ENCODE results near the gene PTGFR. TPM values are rescaled to one million over a fixed set of nuclear protein-coding genes. Genes with fewer than 3 reads are reported as not detected.

PTGFR gene
- total RNA-seq (2016; rRNA removed; fragmentation: Illumina TruSeq; extraction: Trizol): not detected in 2 replicates
- total RNA-seq (2016; cell fraction: cytosol; rRNA removed; fragmentation: Illumina TruSeq; extraction: Trizol; ENCODE audit: low read depth): not detected in 2 replicates
- not detected in 2 replicates for total RNA-seq (2016; cell fraction: insoluble cytoplasmic fraction; rRNA removed; fragmentation: Illumina TruSeq; extraction: Trizol)
- not detected in 2 replicates for total RNA-seq (2016; cell fraction: membrane; rRNA removed; fragmentation: Illumina TruSeq; extraction: Trizol)
- total RNA-seq (2016; cell fraction: nucleus; rRNA removed; fragmentation: Illumina TruSeq; extraction: Trizol): not detected in 2 replicates
- polyA plus RNA-seq (2011; rRNA removed): not detected in 2 replicates
- not detected in 2 replicates for polyA plus RNA-seq (2011; cell fraction: cytosol; rRNA removed)
- not detected in 2 replicates for polyA plus RNA-seq (2011; cell fraction: nucleus; rRNA removed)
- not detected in 2 replicates for polyA plus RNA-seq (2012)
- polyA plus RNA-seq (2016; cell fraction: cytosol; fragmentation: Illumina TruSeq; extraction: Trizol; ENCODE audit: low read depth): not detected in 2 replicates
- not detected in 2 replicates for polyA plus RNA-seq (2016; cell fraction: insoluble cytoplasmic fraction; fragmentation: Illumina TruSeq; extraction: Trizol; ENCODE audit: low read depth)
- polyA plus RNA-seq (2016; cell fraction: membrane; fragmentation: Illumina TruSeq; extraction: Trizol; ENCODE audit: low read depth): not detected in 2 replicates
- polyA plus RNA-seq (2016; cell fraction: nucleus; fragmentation: Illumina TruSeq; extraction: Trizol; ENCODE audit: insufficient read depth, low read depth): not detected in 2 replicates
- not detected in 2 replicates for polyA minus RNA-seq (2011; rRNA and poly(A)+ RNA removed; ENCODE audit: low replicate concordance)
- not detected in 2 replicates for polyA minus RNA-seq (2011; cell fraction: cytosol; rRNA and poly(A)+ RNA removed)
- not detected in 2 replicates for polyA minus RNA-seq (2011; cell fraction: nucleus; rRNA and poly(A)+ RNA removed)
- percentile 10 among the genes with signal in this experiment for Bru-seq, nascent RNA
- BruChase-seq, experiment 1, labeled RNA remaining after a 6-hour chase: percentile 10 among the genes with signal in this experiment
- BruChase-seq, experiment 2, labeled RNA remaining after a 2-hour chase: percentile 15 among the genes with signal in this experiment
- long read RNA-seq, experiment 1: 0 reads
- long read RNA-seq, experiment 2: 0 reads

GRCh38 chr1:78490861-78491450 is at the start of gene PTGFR:
Gene PTGFR, plus strand, starts transcription at chr1:78490974. Its CDS starts 1,770 bp downstream, at chr1:78492744.
- Histone ChIP-seq H3K4me2 (ENCODE audit: low read depth, low read length) (peak within 1 kb of the TSS; percentile 20), H3K79me2 (ENCODE audit: insufficient read depth, low read length) (no peaks in the 10 kb centered on the region), H3K9me3 (ENCODE audit: low read length) (no peaks in the 10 kb centered on the region), H3K36me3 (replicated peaks in 1 of 2; ENCODE audit: control insufficient read depth in 1 of 2, insufficient read depth in 2 of 2, low read length in 2 of 2) (no peaks in the 10 kb centered on the region), H4K20me1 (ENCODE audit: insufficient read depth, low read length) (no peaks in the 10 kb centered on the region), H2AFZ (ENCODE audit: low read length) (no peak within 1 kb of the TSS), H3K27ac (ENCODE audit: extremely low read length, insufficient read depth, low read length) (no peak within 1 kb of the TSS), H3K4me3 (replicated peaks in 1 of 3; ENCODE audit: insufficient read depth in 1 of 3, low read depth in 2 of 3, low read length in 3 of 3) (no peak within 1 kb of the TSS; a peak in 1 of 6 replicates), H3K9ac (ENCODE audit: insufficient read depth, low read depth, low read length) (no peak within 1 kb of the TSS), H3K4me1 (ENCODE audit: insufficient read depth, low read length) (no peaks in the 10 kb centered on the region), H3K27me3 (ENCODE audit: control insufficient read depth in 1 of 2, insufficient read depth in 2 of 2, low read length in 2 of 2) (peaks cover 0 to 9% of the 10 kb centered on the region in 2 experiments; a peak in 2 of 5 replicates)
- POLR2A ChIA-PET: no interaction called here
- no peak for FAIRE-seq
- in situ Hi-C loops (cut with HindIII; ENCODE audit: extremely low pct_ligation_motif_present, low pct_unique_long_range_greater_than_20kb) (no loop called here), intact Hi-C loops (cut with micrococcal nuclease; ENCODE audit: unreplicated experiment) (no loop called here)
- ATAC-seq: no peak; the same call in 1 of the 3 replicates
- 78% methylated on average over 16 of the region's 42 CpGs for WGBS (ENCODE audit: low lambda C conversion rate)
- CTCF ChIA-PET (ENCODE audit: low intra/inter-chr PET ratio, low total read pairs): no interaction called here
- no TSS peak for BruUV-seq (replicated peaks)
- no peak for DNase-seq (ENCODE audit: low spot score)
- TF ChIP-seq ZNF605 (CRISPR knock-in tag; IDR thresholded peaks at IDR 0.05) (no peak), RBFOX2 (IDR thresholded peaks at IDR 0.05; ENCODE audit: low read depth, low read length) (no peak), SAP130 (CRISPR knock-in tag; IDR thresholded peaks at IDR 0.05; ENCODE audit: low read depth) (no peak)
- TF ChIP-seq, protein P1, sequence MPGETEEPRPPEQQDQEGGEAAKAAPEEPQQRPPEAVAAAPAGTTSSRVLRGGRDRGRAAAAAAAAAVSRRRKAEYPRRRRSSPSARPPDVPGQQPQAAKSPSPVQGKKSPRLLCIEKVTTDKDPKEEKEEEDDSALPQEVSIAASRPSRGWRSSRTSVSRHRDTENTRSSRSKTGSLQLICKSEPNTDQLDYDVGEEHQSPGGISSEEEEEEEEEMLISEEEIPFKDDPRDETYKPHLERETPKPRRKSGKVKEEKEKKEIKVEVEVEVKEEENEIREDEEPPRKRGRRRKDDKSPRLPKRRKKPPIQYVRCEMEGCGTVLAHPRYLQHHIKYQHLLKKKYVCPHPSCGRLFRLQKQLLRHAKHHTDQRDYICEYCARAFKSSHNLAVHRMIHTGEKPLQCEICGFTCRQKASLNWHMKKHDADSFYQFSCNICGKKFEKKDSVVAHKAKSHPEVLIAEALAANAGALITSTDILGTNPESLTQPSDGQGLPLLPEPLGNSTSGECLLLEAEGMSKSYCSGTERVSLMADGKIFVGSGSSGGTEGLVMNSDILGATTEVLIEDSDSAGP (CRISPR knock-in tag; IDR thresholded peaks at IDR 0.05; ENCODE audit: borderline replicate concordance): no peak

Measured in HepG2 (cell line).